ENCODE measurements around the gene EPHA8. TPM values are rescaled to one million over a fixed set of nuclear protein-coding genes. Genes with fewer than 3 reads are reported as not detected.

The EPHA8 gene
- total RNA-seq, 2 experiments from 2014 or later, result not detected

- Mint-ChIP-seq H3K4me3 (no peak overlapping the region), H3K9me3 (ENCODE audit: low read depth) (no peaks in the 10 kb centered on the region), H3K4me1 (peaks cover 8% of the 10 kb centered on the region), H3K27me3 (peaks cover 14% of the 10 kb centered on the region), H3K27ac (no peak overlapping the region), H3K36me3 (no peaks in the 10 kb centered on the region)
- CTCF ChIA-PET, result no interaction called here
- DNase-seq (no peak), ATAC-seq (no peak)
These were observed 19.6 kb upstream of the EPHA8 start for GRCh38 chr1:22543679-22544078.

DNA sequence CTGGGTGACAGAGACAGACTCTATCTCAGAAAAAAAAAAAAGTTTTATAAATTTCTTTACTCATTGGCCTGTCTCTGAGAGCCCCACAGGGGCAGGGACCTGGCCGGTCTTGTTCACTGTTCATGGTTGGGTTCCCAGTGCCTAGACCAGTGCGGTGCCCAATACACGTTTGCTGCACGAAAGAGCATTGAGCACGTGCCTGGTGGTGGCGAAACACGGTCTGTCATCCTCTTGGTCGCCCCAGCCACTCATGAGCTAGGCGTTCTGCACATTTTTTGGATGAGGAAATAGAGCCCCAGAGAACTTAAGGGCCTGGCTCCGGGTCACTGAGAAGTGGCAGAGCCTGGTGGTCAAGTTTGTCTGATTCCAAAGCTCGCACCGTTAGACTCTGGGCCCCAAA is 18.7 kb upstream of the EPHA8 start:
- Mint-ChIP-seq H3K4me3 (no peak overlapping the region), H3K9me3 (ENCODE audit: low read depth) (no peaks in the 10 kb centered on the region), H3K36me3 (no peaks in the 10 kb centered on the region), H3K27ac (no peak overlapping the region), H3K4me1 (peaks cover 1% of the 10 kb centered on the region), H3K27me3 (peaks cover 19% of the 10 kb centered on the region)
- no peak for DNase-seq
- no peak for ATAC-seq
- CTCF ChIA-PET, result no interaction called here

DNA sequence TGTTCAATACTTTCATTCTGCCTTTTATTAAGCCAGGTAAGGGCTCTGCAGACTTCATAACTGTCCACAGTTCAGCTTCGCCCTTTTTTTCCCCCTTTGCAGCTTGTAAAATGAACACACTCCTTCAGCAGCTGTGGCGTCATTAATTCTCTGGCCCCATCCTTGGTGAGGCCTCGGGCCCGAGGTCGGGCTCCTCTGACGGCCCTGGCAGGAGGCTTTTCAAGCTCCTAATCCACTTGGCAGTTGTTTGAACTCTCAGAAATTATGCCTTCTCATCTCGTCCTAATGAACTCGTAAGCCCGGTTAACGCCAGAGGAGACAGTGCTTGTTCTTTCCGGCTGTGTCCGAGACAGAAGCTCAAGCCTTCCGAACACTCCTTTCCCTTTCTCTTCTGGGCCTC is 18.1 kb upstream of the EPHA8 start:
- CTCF ChIA-PET, result no interaction called here
- no peak for ATAC-seq
- H3K4me3 Mint-ChIP-seq, result no peak overlapping the region
- no peaks in the 10 kb centered on the region for H3K4me1 Mint-ChIP-seq
- no peak for DNase-seq
- H3K27ac Mint-ChIP-seq, result no peak overlapping the region
- peaks cover 19% of the 10 kb centered on the region for H3K27me3 Mint-ChIP-seq
- no peaks in the 10 kb centered on the region for H3K36me3 Mint-ChIP-seq
- H3K9me3 Mint-ChIP-seq (ENCODE audit: low read depth), result no peaks in the 10 kb centered on the region

DNA sequence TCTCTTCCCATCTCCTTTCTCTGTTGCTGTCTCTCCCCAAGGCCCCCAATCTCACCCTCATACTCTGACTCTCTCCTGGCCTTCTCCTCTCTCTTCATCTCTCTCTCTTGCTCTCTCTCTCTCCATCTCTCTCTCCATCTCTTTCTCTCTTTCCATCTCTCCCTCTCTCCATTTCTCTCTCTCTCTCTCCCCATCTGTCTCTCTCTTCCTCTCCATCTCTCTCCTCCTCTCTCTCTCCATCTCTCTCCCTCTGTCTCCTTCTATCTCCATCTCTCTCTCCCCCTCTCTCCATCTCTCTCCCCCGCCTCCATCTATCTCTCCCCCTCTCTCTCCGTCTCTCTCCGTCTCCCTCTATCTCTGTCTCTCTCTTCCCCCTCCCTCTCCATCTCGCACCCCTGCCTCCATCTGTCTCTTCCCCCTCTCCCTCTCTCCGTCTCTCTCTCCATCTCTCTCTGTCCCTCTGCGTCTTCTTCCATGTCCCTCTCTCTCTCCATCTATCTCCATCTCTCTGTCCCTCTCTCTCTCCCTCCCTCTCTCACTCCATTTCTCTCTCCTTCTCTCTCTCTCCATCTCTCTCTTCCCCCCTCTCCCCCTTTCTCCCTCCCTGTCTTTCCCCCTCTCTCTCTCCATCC is 16.0 kb upstream of the EPHA8 start:
- H3K4me1 Mint-ChIP-seq, result no peaks in the 10 kb centered on the region
- CTCF ChIA-PET, result no interaction called here
- no peaks in the 10 kb centered on the region for H3K36me3 Mint-ChIP-seq
- no peaks in the 10 kb centered on the region for H3K9me3 Mint-ChIP-seq (ENCODE audit: low read depth)
- ATAC-seq (no peak), DNase-seq (no peak)
- no peak overlapping the region for H3K27ac Mint-ChIP-seq
- H3K4me3 Mint-ChIP-seq, result no peak overlapping the region
- H3K27me3 Mint-ChIP-seq, result peaks cover 19% of the 10 kb centered on the region

GRCh38 chr1:22547818-22548462 is 15.3 kb upstream of the EPHA8 start:
- no peak overlapping the region for H3K4me3 Mint-ChIP-seq
- DNase-seq (no peak), ATAC-seq (no peak)
- no peak overlapping the region for H3K27ac Mint-ChIP-seq
- H3K27me3 Mint-ChIP-seq, result peaks cover 20% of the 10 kb centered on the region
- H3K4me1 Mint-ChIP-seq, result no peaks in the 10 kb centered on the region
- H3K9me3 Mint-ChIP-seq (ENCODE audit: low read depth), result no peaks in the 10 kb centered on the region
- no peaks in the 10 kb centered on the region for H3K36me3 Mint-ChIP-seq
- CTCF ChIA-PET, result no interaction called here

GRCh38 chr1:22550021-22550420 is 13.3 kb upstream of the EPHA8 start:
- H3K27me3 Mint-ChIP-seq, result peaks cover 20% of the 10 kb centered on the region
- no peak overlapping the region for H3K4me3 Mint-ChIP-seq
- no peaks in the 10 kb centered on the region for H3K9me3 Mint-ChIP-seq (ENCODE audit: low read depth)
- CTCF ChIA-PET, result no interaction called here
- H3K27ac Mint-ChIP-seq, result no peak overlapping the region
- ATAC-seq (no peak), DNase-seq (no peak)
- no peaks in the 10 kb centered on the region for H3K4me1 Mint-ChIP-seq
- no peaks in the 10 kb centered on the region for H3K36me3 Mint-ChIP-seq

DNA sequence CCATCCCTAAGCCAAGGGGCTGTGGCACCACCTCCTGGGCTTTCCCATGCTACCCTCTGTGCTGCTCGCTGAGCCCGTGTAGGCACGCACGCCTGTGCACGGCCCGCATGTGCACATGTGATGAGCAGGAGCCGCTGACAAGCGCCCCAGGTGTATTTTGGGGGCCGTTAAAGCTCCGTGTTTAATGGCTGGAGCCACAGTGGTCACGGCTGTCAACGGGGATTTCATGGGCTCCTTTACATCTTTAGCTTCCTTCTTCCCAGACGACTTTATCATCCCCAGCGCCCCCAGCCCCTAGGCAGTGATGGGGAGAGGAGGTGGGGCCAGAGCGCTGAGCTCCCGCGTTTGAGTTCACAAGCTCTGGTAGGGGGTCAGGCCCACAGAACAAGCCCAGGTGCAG is 11.7 kb upstream of the EPHA8 start:
- Mint-ChIP-seq H3K27ac (no peak overlapping the region), H3K4me1 (no peaks in the 10 kb centered on the region), H3K4me3 (no peak overlapping the region), H3K36me3 (no peaks in the 10 kb centered on the region), H3K27me3 (peaks cover 29% of the 10 kb centered on the region), H3K9me3 (ENCODE audit: low read depth) (no peaks in the 10 kb centered on the region)
- ATAC-seq, result no peak
- CTCF ChIA-PET, result no interaction called here
- no peak for DNase-seq

GRCh38 chr1:22552021-22552420 is 11.3 kb upstream of the EPHA8 start:
- Mint-ChIP-seq H3K9me3 (ENCODE audit: low read depth) (no peaks in the 10 kb centered on the region), H3K4me3 (no peak overlapping the region), H3K36me3 (no peaks in the 10 kb centered on the region), H3K27ac (no peak overlapping the region), H3K4me1 (no peaks in the 10 kb centered on the region), H3K27me3 (peaks cover 30% of the 10 kb centered on the region)
- DNase-seq (no peak), ATAC-seq (no peak)
- CTCF ChIA-PET, result no interaction called here

DNA sequence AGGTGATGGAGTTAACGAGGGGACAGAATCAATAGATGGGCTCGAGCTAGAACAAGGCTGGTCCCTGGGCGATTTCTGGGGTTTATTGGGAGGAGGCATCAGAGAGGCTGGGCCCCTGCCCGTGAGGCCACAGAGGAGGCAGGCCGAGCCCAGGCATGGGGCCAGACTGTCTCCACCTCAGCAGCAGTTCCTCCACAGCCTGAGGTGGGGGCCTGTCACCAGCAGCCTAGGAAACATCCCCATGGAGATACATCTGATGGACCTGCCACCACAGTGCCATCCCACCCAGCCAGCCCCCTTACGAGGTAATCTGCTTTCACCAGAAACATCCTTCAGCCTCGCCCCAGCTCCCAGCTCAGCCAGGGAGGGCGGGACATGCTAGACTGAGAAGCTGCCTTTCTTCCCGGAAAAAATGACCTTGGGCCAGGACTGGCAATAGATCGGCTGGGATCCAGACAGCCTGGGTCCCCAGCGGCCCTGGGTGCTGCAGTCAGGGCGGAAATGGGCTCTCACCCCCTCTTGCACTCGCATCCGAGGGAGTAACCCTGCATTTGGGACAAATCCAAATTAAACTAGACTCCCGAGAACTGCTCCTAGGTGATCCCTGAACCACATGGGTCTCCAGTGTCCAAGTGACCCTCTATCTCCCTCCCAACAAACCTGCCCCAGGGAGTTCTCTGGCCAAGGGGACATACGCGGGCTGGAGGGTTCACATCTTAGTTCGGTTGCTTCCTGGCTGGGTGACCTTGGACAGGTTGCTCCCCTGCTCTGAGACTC is 10.0 kb upstream of the EPHA8 start:
- no peak overlapping the region for H3K27ac Mint-ChIP-seq
- CTCF ChIA-PET, result no interaction called here
- H3K4me1 Mint-ChIP-seq, result no peaks in the 10 kb centered on the region
- DNase-seq (no peak), ATAC-seq (no peak)
- no peaks in the 10 kb centered on the region for H3K9me3 Mint-ChIP-seq (ENCODE audit: low read depth)
- H3K27me3 Mint-ChIP-seq, result peaks cover 28% of the 10 kb centered on the region
- no peak overlapping the region for H3K4me3 Mint-ChIP-seq
- no peaks in the 10 kb centered on the region for H3K36me3 Mint-ChIP-seq

- no peaks in the 10 kb centered on the region for H3K9me3 Mint-ChIP-seq (ENCODE audit: low read depth)
- peaks cover 27% of the 10 kb centered on the region for H3K27me3 Mint-ChIP-seq
- DNase-seq, result no peak
- no peaks in the 10 kb centered on the region for H3K36me3 Mint-ChIP-seq
- CTCF ChIA-PET, result no interaction called here
- no peaks in the 10 kb centered on the region for H3K4me1 Mint-ChIP-seq
- H3K27ac Mint-ChIP-seq, result no peak overlapping the region
- H3K4me3 Mint-ChIP-seq, result no peak overlapping the region
- no peak for ATAC-seq
These were observed 9.2 kb upstream of the EPHA8 start for GRCh38 chr1:22553991-22554522.

GRCh38 chr1:22555371-22555656 is 8.0 kb upstream of the EPHA8 start:
- Mint-ChIP-seq H3K4me1 (no peaks in the 10 kb centered on the region), H3K27me3 (peaks cover 27% of the 10 kb centered on the region), H3K36me3 (no peaks in the 10 kb centered on the region), H3K4me3 (no peak overlapping the region), H3K27ac (no peak overlapping the region), H3K9me3 (ENCODE audit: low read depth) (no peaks in the 10 kb centered on the region)
- no peak for DNase-seq
- CTCF ChIA-PET, result no interaction called here
- ATAC-seq, result no peak

GRCh38 chr1:22556391-22557104 is 6.7 kb upstream of the EPHA8 start:
- DNase-seq, result no peak
- Mint-ChIP-seq H3K9me3 (ENCODE audit: low read depth) (no peaks in the 10 kb centered on the region), H3K4me1 (no peaks in the 10 kb centered on the region), H3K4me3 (no peak overlapping the region), H3K36me3 (no peaks in the 10 kb centered on the region), H3K27ac (no peak overlapping the region), H3K27me3 (peaks cover 34% of the 10 kb centered on the region)
- no peak for ATAC-seq
- CTCF ChIA-PET, result no interaction called here

DNA sequence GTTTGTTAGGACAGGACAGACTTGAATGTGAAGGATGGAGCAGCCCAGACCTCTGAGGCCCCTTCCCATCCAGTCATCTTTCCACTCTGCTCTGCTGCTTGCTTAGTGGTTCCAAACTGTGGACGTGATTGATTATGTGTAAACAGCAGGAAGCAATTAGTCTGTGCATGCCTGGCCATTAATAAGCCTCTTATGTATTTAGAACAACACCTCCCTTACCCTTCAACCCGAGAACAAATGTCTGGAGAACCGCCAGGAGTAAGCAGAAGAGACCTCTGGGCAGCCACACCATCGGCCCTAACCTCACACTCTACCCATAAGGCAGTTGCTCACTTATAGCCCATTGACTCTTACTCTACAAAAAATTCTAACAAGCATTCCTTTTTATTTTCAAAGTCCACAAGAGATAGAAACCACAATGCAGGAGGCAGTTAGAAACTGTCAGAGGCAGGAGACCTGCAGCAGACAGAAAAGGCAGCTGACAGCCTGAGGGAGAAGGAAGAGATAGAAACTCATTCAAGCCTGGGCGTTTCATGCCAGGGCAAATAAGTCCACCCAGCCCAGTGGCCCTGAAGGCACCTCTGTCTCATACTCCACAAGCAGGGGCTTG is 5.8 kb upstream of the EPHA8 start:
- DNase-seq (no peak), ATAC-seq (no peak)
- Mint-ChIP-seq H3K36me3 (no peaks in the 10 kb centered on the region), H3K4me1 (no peaks in the 10 kb centered on the region), H3K27me3 (peaks cover 43% of the 10 kb centered on the region), H3K9me3 (ENCODE audit: low read depth) (no peaks in the 10 kb centered on the region), H3K4me3 (no peak overlapping the region), H3K27ac (no peak overlapping the region)
- CTCF ChIA-PET, result no interaction called here
